ENCODE results near the gene KIAA1210. TPM values are rescaled to one million over a fixed set of nuclear protein-coding genes. Genes with fewer than 3 reads are reported as not detected.

The KIAA1210 gene
- total RNA-seq, 1 donor from 2014 or later = not detected

- Mint-ChIP-seq H3K27ac (no peak overlapping the region), H3K9me3 (no peaks in the 10 kb centered on the region), H3K4me1 (no peaks in the 10 kb centered on the region), H3K4me3 (no peak overlapping the region), H3K27me3 (peaks cover 4% of the 10 kb centered on the region), H3K36me3 (ENCODE audit: low read depth) (no peaks in the 10 kb centered on the region)
- ChIA-PET CTCF (no interaction called here), POLR2A (no interaction called here)
- no peak for TF ChIP-seq CTCF (IDR thresholded peaks at IDR 0.05)
- ATAC-seq (ENCODE audit: low read depth) (no peak), DNase-seq (no peak)
- intact Hi-C loops (cut with micrococcal nuclease) = no loop called here
Observed at GRCh38 chrX:119042996-119043395, 84.6 kb downstream of the KIAA1210 start.

- H3K9me3 Mint-ChIP-seq = no peaks in the 10 kb centered on the region
- H3K27ac Mint-ChIP-seq = no peak overlapping the region
- H3K36me3 Mint-ChIP-seq (ENCODE audit: low read depth) = no peaks in the 10 kb centered on the region
- peaks cover 4% of the 10 kb centered on the region for H3K27me3 Mint-ChIP-seq
- TF ChIP-seq CTCF (IDR thresholded peaks at IDR 0.05) = no peak
- POLR2A ChIA-PET = no interaction called here
- no peaks in the 10 kb centered on the region for H3K4me1 Mint-ChIP-seq
- DNase-seq = no peak
- ATAC-seq (ENCODE audit: low read depth) = no peak
- H3K4me3 Mint-ChIP-seq = no peak overlapping the region
- intact Hi-C loops (cut with micrococcal nuclease) = no loop called here
- CTCF ChIA-PET = no interaction called here
Observed at GRCh38 chrX:119042040-119042439, 85.6 kb downstream of the KIAA1210 start.

- Mint-ChIP-seq H3K4me1 (no peaks in the 10 kb centered on the region), H3K27me3 (peaks cover 2% of the 10 kb centered on the region), H3K4me3 (no peak overlapping the region), H3K27ac (no peak overlapping the region), H3K36me3 (ENCODE audit: low read depth) (no peaks in the 10 kb centered on the region), H3K9me3 (no peaks in the 10 kb centered on the region)
- ATAC-seq (ENCODE audit: low read depth) (no peak), DNase-seq (no peak)
- intact Hi-C loops (cut with micrococcal nuclease) = no loop called here
- ChIA-PET CTCF (no interaction called here), POLR2A (no interaction called here)
- no peak for TF ChIP-seq CTCF (IDR thresholded peaks at IDR 0.05)
Observed at GRCh38 chrX:119041175-119041574, 86.4 kb downstream of the KIAA1210 start.

GRCh38 chrX:119040432-119040831, 87.2 kb downstream of the KIAA1210 start:
- no peak for TF ChIP-seq CTCF (IDR thresholded peaks at IDR 0.05)
- no peak overlapping the region for H3K27ac Mint-ChIP-seq
- POLR2A ChIA-PET = no interaction called here

GRCh38 chrX:119036107-119037029, 91.2 kb downstream of the KIAA1210 start:
- POLR2A ChIA-PET = no interaction called here
- no peak for TF ChIP-seq CTCF (IDR thresholded peaks at IDR 0.05)
- Mint-ChIP-seq H3K9me3 (peaks cover 7% of the 10 kb centered on the region), H3K36me3 (ENCODE audit: low read depth) (no peaks in the 10 kb centered on the region), H3K4me3 (no peak overlapping the region), H3K27ac (no peak overlapping the region), H3K4me1 (no peaks in the 10 kb centered on the region), H3K27me3 (peaks cover 2% of the 10 kb centered on the region)
- DNase-seq = no peak
- CTCF ChIA-PET = interaction anchor here (0.6 kb wide), 1 partner anchor 787 kb away, joined by 3 read pairs; no protein-coding TSS in a partner anchor
- ATAC-seq (ENCODE audit: low read depth) = no peak
- intact Hi-C loops (cut with micrococcal nuclease) = no loop called here

More at GRCh38 chrX:119040432-119040831, 87.2 kb downstream of the KIAA1210 start:
- intact Hi-C loops (cut with micrococcal nuclease) = no loop called here
- H3K36me3 Mint-ChIP-seq (ENCODE audit: low read depth) = no peaks in the 10 kb centered on the region
- no peaks in the 10 kb centered on the region for H3K9me3 Mint-ChIP-seq
- no peak for ATAC-seq (ENCODE audit: low read depth)
- no peak for DNase-seq
- H3K4me1 Mint-ChIP-seq = no peaks in the 10 kb centered on the region
- no peak overlapping the region for H3K4me3 Mint-ChIP-seq
- CTCF ChIA-PET = no interaction called here
- no peaks in the 10 kb centered on the region for H3K27me3 Mint-ChIP-seq

Data from activated B cell treated with CpG ODN at 0.5 μM for 24 hours (primary cell).